SKM-1 (cell line): ENCODE results near the gene EXTL1.
"Not testable (repeated sequence)": the region's sequence is repeated elsewhere in the genome, so short reads cannot be mapped to it uniquely, and the experiment has no call there.

Source experiments
- DNase-seq: peaks from one replicate; lab custom pipeline; 2025; ENCODE audit not compliant: unreplicated experiment; lab: John Stamatoyannopoulos, UW

Gene EXTL1

GRCh38 chr1:26021647-26022403, at the start of gene EXTL1:
TSS of gene EXTL1 (plus strand) at chr1:26021775. CDS start at chr1:26022647, 872 bp downstream.
- DNase-seq, result no peak

GRCh38 chr1:25971811-25972180, 49.8 kb upstream of the EXTL1 start:
- DNase-seq, result no peak

GRCh38 chr1:25973610-25974321, 47.8 kb upstream of the EXTL1 start:
- no peak for DNase-seq

GRCh38 chr1:25977801-25978200, 43.8 kb upstream of the EXTL1 start:
- no peak for DNase-seq

GRCh38 chr1:25978403-25978802, 43.2 kb upstream of the EXTL1 start:
- DNase-seq, result no peak

- no peak for DNase-seq
Observed at GRCh38 chr1:25979210-25979609, 42.4 kb upstream of the EXTL1 start.

- no peak for DNase-seq
Observed at GRCh38 chr1:25985171-25985570, 36.4 kb upstream of the EXTL1 start.

- DNase-seq, result no peak
Observed at GRCh38 chr1:25985670-25986069, 35.9 kb upstream of the EXTL1 start.

GRCh38 chr1:25986773-25987172, 34.8 kb upstream of the EXTL1 start:
- DNase-seq, result not testable (repeated sequence)

- DNase-seq, result no peak
Observed at GRCh38 chr1:25987951-25988350, 33.6 kb upstream of the EXTL1 start.

- DNase-seq, result no peak
Observed at GRCh38 chr1:25989440-25990234, 31.9 kb upstream of the EXTL1 start.

GRCh38 chr1:25990251-25990650, 31.3 kb upstream of the EXTL1 start:
- DNase-seq, result no peak

GRCh38 chr1:25990702-25991395, 30.7 kb upstream of the EXTL1 start:
- no peak for DNase-seq

GRCh38 chr1:25991937-25992688, 29.5 kb upstream of the EXTL1 start:
- DNase-seq, result no peak

- DNase-seq, result no peak
Observed at GRCh38 chr1:25992689-25993171, 28.8 kb upstream of the EXTL1 start.

- no peak for DNase-seq
Observed at GRCh38 chr1:25993197-25993951, 28.2 kb upstream of the EXTL1 start.

GRCh38 chr1:25994402-25995150, 27.0 kb upstream of the EXTL1 start:
- no peak for DNase-seq

- DNase-seq, result peak; percentile 98
Observed at GRCh38 chr1:25996966-25997827, 24.4 kb upstream of the EXTL1 start.
